ENCODE data around the gene FAM187B.
"Not testable (repeated sequence)": the region's sequence is repeated elsewhere in the genome, so short reads cannot be mapped to it uniquely, and the experiment has no call there.

- TF ChIP-seq EZH2, EZH2phosphoT487 (IDR thresholded peaks at IDR 0.05): not testable (repeated sequence)
Measured at GRCh38 chr19:35239597-35239996, 11.1 kb upstream of the FAM187B start.

All from neural progenitor cell (in vitro differentiated cells).